GM18511 (cell line): ENCODE results near the gene PRKCE.
A peak's percentile ranks its signal among the peaks of the same experiment; 100 is the strongest.

Source experiments
- ATAC-seq: cut with Tn5 transposase; IDR thresholded peaks from one replicate; pipeline ENCODE4 v1.9.1; 2021; ENCODE audit warnings: mild to moderate bottlenecking, moderate library complexity; ENCODE audit not compliant: unreplicated experiment

PRKCE gene

GRCh38 chr2:46229134-46230063 lies 577.9 kb downstream of the PRKCE start:
- ATAC-seq: peak; percentile 72

GRCh38 chr2:46230115-46230571 lies 578.7 kb downstream of the PRKCE start:
- ATAC-seq: peak; percentile 71

GRCh38 chr2:46230677-46231425 lies 579.4 kb downstream of the PRKCE start:
- ATAC-seq: no peak

GRCh38 chr2:46231721-46232120 lies 580.2 kb downstream of the PRKCE start:
- no peak for ATAC-seq

- no peak for ATAC-seq
Measured at GRCh38 chr2:46232860-46233259, 581.4 kb downstream of the PRKCE start.

- no peak for ATAC-seq
Measured at GRCh38 chr2:46236006-46236875, 584.8 kb downstream of the PRKCE start.

- no peak for ATAC-seq
Measured at GRCh38 chr2:46236876-46237859, 585.7 kb downstream of the PRKCE start.
